Measurements from ENCODE around the gene ASCC1.

Gene ASCC1

GRCh38 chr10:72080042-72080975, 135.8 kb downstream of the ASCC1 start:
- DNase-seq = no peak

GRCh38 chr10:72079356-72079755, 136.7 kb downstream of the ASCC1 start:
- no peak for DNase-seq

GRCh38 chr10:72077275-72077990, 138.6 kb downstream of the ASCC1 start:
- DNase-seq = no peak

GRCh38 chr10:72076756-72077155, 139.3 kb downstream of the ASCC1 start:
- no peak for DNase-seq

GRCh38 chr10:72075376-72076115, 140.5 kb downstream of the ASCC1 start:
- no peak for DNase-seq

GRCh38 chr10:72074574-72075375, 141.3 kb downstream of the ASCC1 start:
- no peak for DNase-seq

- no peak for DNase-seq
These were observed 142.1 kb downstream of the ASCC1 start for GRCh38 chr10:72073708-72074573.

- no peak for DNase-seq
These were observed 143.4 kb downstream of the ASCC1 start for GRCh38 chr10:72072639-72073038.

GRCh38 chr10:72072046-72072445, 144.0 kb downstream of the ASCC1 start:
- no peak for DNase-seq

GRCh38 chr10:72069751-72070526, 146.1 kb downstream of the ASCC1 start:
- DNase-seq = no peak

GRCh38 chr10:72068901-72069446, 147.1 kb downstream of the ASCC1 start:
- DNase-seq = no peak

- DNase-seq = no peak
These were observed 147.8 kb downstream of the ASCC1 start for GRCh38 chr10:72068126-72068765.

- no peak for DNase-seq
These were observed 148.5 kb downstream of the ASCC1 start for GRCh38 chr10:72067463-72068125.

GRCh38 chr10:72066318-72067284, 149.5 kb downstream of the ASCC1 start:
- DNase-seq = no peak

- DNase-seq = no peak
These were observed 150.5 kb downstream of the ASCC1 start for GRCh38 chr10:72065439-72066025.

- no peak for DNase-seq
These were observed 152.2 kb downstream of the ASCC1 start for GRCh38 chr10:72063703-72064391.

All from SIG-M5 (cell line).